K562 (cell line): ENCODE results near the gene CRYM. TPM values are rescaled to one million over a fixed set of nuclear protein-coding genes. Genes with fewer than 3 reads are reported as not detected.

Experiments
- EHMT2 ChIP-seq: fragments of 450-650 bp; IDR thresholded peaks from 2 replicates; pipeline ENCODE4 v1.6.1; 2018; ENCODE audit warnings: antibody characterized with exemption
- ELF4 ChIP-seq: fragments of 450-650 bp; formaldehyde crosslinking; IDR thresholded peaks from 2 replicates; pipeline ENCODE4 v1.4.0; 2022; ENCODE audit warnings: missing genetic modification characterization
- GATA2 ChIP-seq: sonication (generic); formaldehyde crosslinking; IDR thresholded peaks from 2 replicates; pipeline ENCODE4 v1.4.0; 2020; ENCODE audit warnings: mild to moderate bottlenecking, missing genetic modification reagents
- HBP1 ChIP-seq: fragments of 450-650 bp; formaldehyde crosslinking; IDR thresholded peaks from 2 replicates; pipeline ENCODE4 v1.4.0; 2022; ENCODE audit warnings: missing genetic modification characterization
- KDM1A ChIP-seq, 2 experiments: fragments of 450-650 bp; IDR thresholded peaks; 2 replicates each; pipeline ENCODE4 v1.6.1; 2016; ENCODE audit warnings: mild to moderate bottlenecking in 2 of 2
- MYBL2 ChIP-seq, 2 experiments: fragments of 450-650 bp in 1 of 2; sonication (generic) in 1 of 2; formaldehyde crosslinking in 1 of 2; IDR thresholded peaks; 2 replicates each; pipeline versions ENCODE4 v1.6.1 to v1.8.1; 2017 to 2022; ENCODE audit warnings: borderline replicate concordance in 1 of 2, inconsistent platforms in 1 of 2, low read depth in 1 of 2, mild to moderate bottlenecking in 1 of 2, missing genetic modification reagents in 1 of 2, moderate library complexity in 1 of 2
- NCOA1 ChIP-seq: fragments of 450-650 bp; IDR thresholded peaks from 2 replicates; pipeline ENCODE4 v1.6.1; 2016; ENCODE audit warnings: low read depth
- NCOA2 ChIP-seq, 2 experiments: fragments of 450-650 bp; IDR thresholded peaks; 2 replicates each; pipeline ENCODE4 v1.6.1; 2018; ENCODE audit warnings: mild to moderate bottlenecking in 2 of 2, moderate library complexity in 1 of 2; ENCODE audit not compliant: partially characterized antibody in 2 of 2
- NEUROD1 ChIP-seq: fragments of 150-350 bp; IDR thresholded peaks from 2 replicates; pipeline ENCODE4 v1.6.1; 2014; ENCODE audit warnings: borderline replicate concordance, low read length, low read depth; ENCODE audit not compliant: partially characterized antibody
- NR0B1 ChIP-seq: fragments of 450-650 bp; IDR thresholded peaks from one replicate; pipeline ENCODE4 v1.6.1; 2018; ENCODE audit warnings: mild to moderate bottlenecking, moderate library complexity; ENCODE audit not compliant: partially characterized antibody
- NR4A1 ChIP-seq, 2 experiments: fragments of 250-450 bp in 1 of 2; fragments of 450-650 bp in 1 of 2; sonication (Bioruptor Pico) in 1 of 2; IDR thresholded peaks; 2 replicates each; pipeline versions ENCODE4 v1.4.0 to v1.6.1; 2016 to 2020; ENCODE audit warnings: mild to moderate bottlenecking in 2 of 2, missing compliant biosample characterization in 1 of 2, missing genetic modification characterization in 1 of 2, moderate library complexity in 1 of 2
- POLR2AphosphoS2 ChIP-seq: IDR thresholded peaks from 2 replicates; pipeline ENCODE4 v1.6.1; 2012; ENCODE audit warnings: low read length, improper control_type of control experiment
- RFX7 ChIP-seq: fragments of 250-450 bp; sonication (Bioruptor Pico); IDR thresholded peaks from 2 replicates; pipeline ENCODE4 v1.5.1; 2021; ENCODE audit warnings: mild to moderate bottlenecking
- RNF2 ChIP-seq: sonication (generic); IDR thresholded peaks from 2 replicates; pipeline ENCODE4 v1.6.1; 2016
- TBP ChIP-seq: optimal IDR thresholded peaks from 2 replicates; pipeline ENCODE3; 2011; ENCODE audit warnings: low read depth, low read length, improper control_type of control experiment
- TCF7L2 ChIP-seq: fragments of 150-350 bp; IDR thresholded peaks from 2 replicates; pipeline ENCODE4 v1.6.1; 2016; ENCODE audit warnings: low read depth, mild to moderate bottlenecking, low read length, moderate library complexity
- UBTF ChIP-seq, 2 experiments: IDR thresholded peaks; 2 replicates each; pipeline ENCODE4 v1.6.1; 2012; ENCODE audit warnings: improper control_type of control experiment in 2 of 2, low read depth in 2 of 2, low read length in 2 of 2, borderline replicate concordance in 1 of 2
- polyA plus RNA-seq, 8 experiments: library from polyadenylated mRNA; depleted of rRNA in 4 of 8; stranded (reverse) in 5 of 8; unstranded in 3 of 8; fragments of >200 nt; fragmentation: Nextera tagmentation in 2 of 8; fragmentation: Illumina TruSeq in 1 of 8; extraction: Ambion mirVana in 2 of 8; extraction: Trizol in 1 of 8; gene quantifications; 2 replicates each; pipeline versions ENCODE4 v1.2.1 to v1.2.3, GENCODE V29; 2011 to 2014; ENCODE audit warnings: inconsistent platforms in 1 of 8, missing spikeins in 1 of 8
- total RNA-seq, 7 experiments: library from RNA; depleted of rRNA in 6 of 7; stranded (reverse); fragments of >200 nt in 6 of 7; fragmentation: Illumina TruSeq in 2 of 7; extraction: Trizol in 2 of 7; gene quantifications; 2 replicates each; pipeline versions ENCODE4 v1.2.1 to v1.2.3, GENCODE V29; 2011 to 2021; ENCODE audit warnings: low replicate concordance in 1 of 7
- TF ChIP-seq, protein P1 (sequence below): fragments of 450-650 bp; IDR thresholded peaks from 2 replicates; pipeline ENCODE4 v1.6.1; 2016; ENCODE audit warnings: low read depth, mild to moderate bottlenecking, moderate library complexity

CRYM gene
- total and polyA plus RNA-seq, 9 of the 15 experiments (the other 6 are each of a cell fraction or from before 2014, with no cell fraction given): 0.08 to 0.98 (median 0.47) TPM

- no peak for TF ChIP-seq RFX7
- TF ChIP-seq TBP: no peak
- no peak for TF ChIP-seq MYBL2 (IDR thresholded peaks at IDR 0.05; ENCODE audit: low read depth)
- no peak for TF ChIP-seq MYBL2 (CRISPR knock-in tag; IDR thresholded peaks at IDR 0.05; ENCODE audit: borderline replicate concordance)
- TF ChIP-seq NR0B1: no peak
- TF ChIP-seq, protein P1, sequence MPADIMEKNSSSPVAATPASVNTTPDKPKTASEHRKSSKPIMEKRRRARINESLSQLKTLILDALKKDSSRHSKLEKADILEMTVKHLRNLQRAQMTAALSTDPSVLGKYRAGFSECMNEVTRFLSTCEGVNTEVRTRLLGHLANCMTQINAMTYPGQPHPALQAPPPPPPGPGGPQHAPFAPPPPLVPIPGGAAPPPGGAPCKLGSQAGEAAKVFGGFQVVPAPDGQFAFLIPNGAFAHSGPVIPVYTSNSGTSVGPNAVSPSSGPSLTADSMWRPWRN: 0 out of 2 replicates have a peak, but pooled peaks have one; percentile 56
- no peak for TF ChIP-seq TCF7L2
- peak; percentile 73 to 74 for TF ChIP-seq KDM1A (IDR thresholded peaks at IDR 0.05)
- peak; percentile 82; the same call in 1 of the 2 replicates for TF ChIP-seq NCOA1
- TF ChIP-seq POLR2AphosphoS2: no peak
- peak; percentile 55 to 91 for TF ChIP-seq NCOA2 (IDR thresholded peaks at IDR 0.05; ENCODE audit: partially characterized antibody in 2 of 2)
- TF ChIP-seq NEUROD1: peak; percentile 53
- no peak for TF ChIP-seq ELF4 (CRISPR knock-in tag)
- TF ChIP-seq NR4A1 (CRISPR knock-in tag; IDR thresholded peaks at IDR 0.05): no peak
- TF ChIP-seq NR4A1 (tag; IDR thresholded peaks at IDR 0.05): peak; percentile 80
- no peak for TF ChIP-seq HBP1
- TF ChIP-seq GATA2: peak; percentile 91
- TF ChIP-seq EHMT2: peak; percentile 36; the same call in 1 of the 2 replicates
- TF ChIP-seq RNF2: peak; percentile 43; the same call in 1 of the 2 replicates
- no peak for TF ChIP-seq UBTF (IDR thresholded peaks at IDR 0.05; ENCODE audit: borderline replicate concordance in 1 of 2, low read depth in 2 of 2, low read length in 2 of 2)
Observed at GRCh38 chr16:21260870-21261791, 17.0 kb downstream of the CRYM start (continued).
